H1 (cell line): ENCODE data around the gene CEP128.

ENCODE experiments used
- CREB1 ChIP-seq: IDR thresholded peaks from 2 replicates; pipeline ENCODE4 v1.6.1; 2012; ENCODE audit warnings: inconsistent platforms
- EP300 ChIP-seq, 2 experiments: IDR thresholded peaks; 1 replicate in 1 of 2; 2 replicates in 1 of 2; pipeline ENCODE4 v1.6.1; 2011 to 2012; ENCODE audit warnings: low read depth in 2 of 2, low read length in 2 of 2, mild to moderate bottlenecking in 2 of 2, borderline replicate concordance in 1 of 2, inconsistent platforms in 1 of 2, moderate library complexity in 1 of 2
- GTF2F1 ChIP-seq: IDR thresholded peaks from 2 replicates; pipeline ENCODE4 v1.6.1; 2012; ENCODE audit warnings: low read depth, low read length, improper control_type of control experiment, borderline replicate concordance
- TAF1 ChIP-seq: IDR thresholded peaks from 2 replicates; pipeline ENCODE4 v1.6.1; 2011; ENCODE audit warnings: mild to moderate bottlenecking, low read depth, low read length

DNA sequence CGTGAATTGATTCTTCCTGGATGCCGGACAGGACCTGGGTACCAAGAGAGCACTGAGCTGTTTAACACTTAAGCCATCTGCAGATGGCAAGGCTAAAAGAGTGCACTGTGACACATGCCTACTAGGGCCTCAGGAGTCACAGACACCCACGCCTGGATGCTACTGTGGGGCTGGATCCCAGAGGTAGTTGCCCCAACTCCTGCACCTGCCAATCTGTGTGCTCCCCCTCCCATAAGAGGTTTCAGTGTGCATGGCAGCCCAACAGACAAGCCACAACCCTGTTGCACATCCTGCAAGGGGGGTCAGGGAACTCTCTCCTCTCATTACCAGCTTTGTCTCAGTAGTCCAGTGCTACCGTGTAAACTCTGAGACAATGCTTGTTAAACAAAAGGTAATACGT lies 169.0 kb downstream of the CEP128 start:
- no peak for TF ChIP-seq CREB1
- TF ChIP-seq TAF1 = no peak
- TF ChIP-seq EP300 (IDR thresholded peaks at IDR 0.05; ENCODE audit: borderline replicate concordance in 1 of 2, low read depth in 2 of 2, low read length in 2 of 2) = no peak
- TF ChIP-seq GTF2F1 = no peak
